RPMI7951 (cell line): ENCODE results near the gene ESR2. TPM values are rescaled to one million over a fixed set of nuclear protein-coding genes. Genes with fewer than 3 reads are reported as not detected.
"Not testable (repeated sequence)": the region's sequence is repeated elsewhere in the genome, so short reads cannot be mapped to it uniquely, and the experiment has no call there.

ENCODE experiments used
- DNase-seq: peaks from one replicate; pipeline ENCODE4 v3.0.0-alpha.2; 2012; ENCODE audit warnings: low read depth
- total RNA-seq: library from RNA; depleted of rRNA; stranded (reverse); fragments of >200 nt; shearing (Covaris generic); gene quantifications from 2 replicates; pipeline ENCODE4 v1.2.3, GENCODE V29; 2014

ESR2 gene
- total RNA-seq, 1 experiment from 2014 or later, result 0.12 TPM

GRCh38 chr14:64091217-64091616 lies 203.0 kb downstream of the ESR2 start:
- no peak for DNase-seq

GRCh38 chr14:64089920-64090319 lies 204.3 kb downstream of the ESR2 start:
- no peak for DNase-seq

DNA sequence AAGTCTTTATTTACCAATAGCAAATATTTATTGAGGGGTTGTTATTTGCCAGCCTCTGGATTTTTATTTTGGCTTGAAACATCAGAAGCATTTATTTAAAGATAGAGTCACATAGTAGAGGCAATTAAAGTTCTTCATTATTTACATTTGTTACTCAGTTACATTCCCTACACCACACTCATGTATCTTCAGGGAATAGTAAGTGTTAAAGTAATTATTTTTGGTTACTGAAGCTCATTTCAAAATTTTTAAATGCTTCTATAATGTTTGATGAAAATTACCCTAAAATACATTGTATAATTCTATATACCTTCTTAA lies 205.6 kb downstream of the ESR2 start:
- DNase-seq, result no peak

- DNase-seq, result no peak
These were observed 211.3 kb downstream of the ESR2 start for GRCh38 chr14:64082837-64083236.

DNA sequence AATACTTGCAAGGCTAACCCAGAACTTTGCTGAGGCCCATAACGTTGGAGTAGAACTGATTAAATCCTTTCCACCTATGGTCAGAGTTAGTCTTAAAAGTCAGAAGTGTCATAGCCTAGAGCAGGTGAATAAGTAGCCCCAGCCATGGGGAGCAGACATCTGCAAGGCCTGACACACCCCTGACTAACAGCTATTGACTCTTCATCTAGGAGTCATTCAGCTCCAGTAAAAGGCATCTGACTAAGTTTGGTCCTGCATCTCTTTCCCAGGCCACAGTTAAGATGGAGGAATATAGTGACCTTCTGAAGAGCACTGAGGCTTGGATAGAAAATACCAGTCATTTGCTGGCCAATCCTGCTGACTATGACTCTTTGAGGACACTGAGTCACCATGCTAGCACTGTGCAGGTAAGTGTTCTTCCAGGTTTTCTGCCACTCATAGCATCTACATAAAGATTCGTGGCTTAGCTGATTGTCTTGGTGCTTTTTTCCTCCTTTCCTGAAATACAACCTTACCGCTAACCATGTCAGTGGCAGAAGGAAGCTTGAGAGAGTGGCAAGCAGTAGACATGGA lies 212.9 kb downstream of the ESR2 start:
- no peak for DNase-seq

DNA sequence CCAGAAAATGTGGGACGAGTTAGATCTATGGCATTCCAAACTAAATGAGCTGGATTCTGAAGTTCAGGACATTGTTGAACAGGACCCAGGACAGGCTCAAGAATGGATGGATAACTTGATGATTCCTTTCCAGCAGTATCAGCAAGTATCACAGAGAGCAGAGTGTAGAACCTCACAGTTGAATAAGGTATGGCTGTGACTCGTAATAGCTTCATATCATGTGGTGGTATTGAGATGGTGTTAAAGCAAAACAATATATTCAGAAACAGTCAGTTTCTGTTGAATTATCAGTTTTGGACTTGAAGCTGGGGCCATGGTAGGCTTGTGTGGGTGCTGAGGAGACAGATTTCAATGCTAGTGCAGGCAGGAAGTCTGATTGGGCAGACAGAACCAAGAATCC lies 213.7 kb downstream of the ESR2 start:
- DNase-seq, result no peak

DNA sequence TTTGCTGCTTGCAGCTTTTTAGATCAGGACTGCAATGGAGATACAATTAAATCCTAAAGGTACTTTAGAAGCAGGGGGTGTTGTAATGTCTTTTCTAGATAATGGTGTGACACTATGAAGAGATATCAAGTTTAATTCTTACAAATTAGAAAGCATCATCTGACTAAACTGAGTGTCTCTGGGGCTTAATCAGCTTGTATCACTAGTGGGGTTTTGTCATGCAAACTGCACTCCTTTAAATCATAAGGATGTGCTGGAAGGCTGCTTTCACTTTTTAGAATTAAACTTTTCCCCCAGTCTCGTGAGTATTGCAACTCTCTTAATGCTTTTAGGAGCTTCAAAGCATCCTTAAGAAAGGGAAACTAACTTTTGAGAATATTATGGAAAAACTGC lies 218.6 kb downstream of the ESR2 start:
- DNase-seq, result no peak

DNA sequence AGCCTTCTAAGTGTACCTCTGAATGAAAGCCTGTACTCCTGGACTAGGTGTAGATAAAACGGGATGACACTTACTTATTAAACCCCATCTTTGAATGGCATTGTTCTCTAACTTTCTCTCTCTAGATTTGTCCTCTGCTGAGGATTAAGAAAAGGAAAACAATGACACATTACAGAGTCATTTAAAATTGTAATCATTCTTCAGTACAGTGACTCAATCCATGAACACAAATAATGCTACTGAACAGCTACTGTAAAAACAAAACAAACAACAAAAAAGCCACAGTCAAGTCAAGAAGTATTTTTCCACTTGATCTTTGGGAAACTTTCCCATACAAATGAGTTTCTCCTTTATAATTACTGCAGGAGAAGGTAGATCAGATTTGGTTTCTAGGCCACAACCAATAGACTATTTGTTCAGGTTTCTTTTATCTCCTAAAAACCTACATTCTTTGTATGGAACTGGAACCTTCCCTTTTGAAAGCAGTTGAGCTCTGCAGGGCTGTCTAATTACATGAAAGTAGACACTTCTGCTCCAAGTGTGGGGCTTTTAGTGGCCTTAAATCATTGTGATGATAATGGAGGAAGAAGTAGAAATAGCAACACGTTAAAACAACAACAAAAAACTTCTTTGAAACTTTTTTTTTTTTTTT lies 219.1 kb downstream of the ESR2 start:
- peak; percentile 4 for DNase-seq

- DNase-seq, result no peak
These were observed 224.4 kb downstream of the ESR2 start for GRCh38 chr14:64069634-64070359.

- no peak for DNase-seq
These were observed 229.7 kb downstream of the ESR2 start for GRCh38 chr14:64064447-64064846.

GRCh38 chr14:64062381-64063115 lies 231.6 kb downstream of the ESR2 start:
- no peak for DNase-seq

GRCh38 chr14:64061706-64062105 lies 232.5 kb downstream of the ESR2 start:
- DNase-seq, result no peak

- no peak for DNase-seq
These were observed 233.1 kb downstream of the ESR2 start for GRCh38 chr14:64061115-64061514.

DNA sequence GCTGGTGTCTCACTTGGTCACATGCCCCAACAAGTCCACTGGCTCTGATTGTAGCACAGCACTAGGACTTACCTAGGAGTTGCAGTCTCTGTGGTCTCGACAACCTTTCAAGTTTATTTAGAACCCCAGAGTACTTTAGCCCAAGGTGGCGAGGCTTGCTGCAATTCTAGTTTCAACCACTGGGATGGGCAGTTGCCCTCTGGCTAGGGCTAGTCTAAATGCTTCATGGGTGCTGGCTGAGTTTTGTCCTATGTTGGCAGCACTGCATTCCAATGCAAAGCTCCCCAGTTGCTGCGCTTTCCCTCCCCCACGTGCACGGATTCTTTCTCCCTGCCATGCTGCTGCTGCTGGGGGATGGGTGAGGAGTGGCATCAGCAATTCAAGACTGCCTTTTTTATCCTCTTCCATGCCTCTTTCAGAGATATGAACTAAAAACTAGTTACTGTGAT lies 233.5 kb downstream of the ESR2 start:
- DNase-seq, result peak; percentile 26

- no peak for DNase-seq
These were observed 234.0 kb downstream of the ESR2 start for GRCh38 chr14:64060199-64060545.

- no peak for DNase-seq
These were observed 234.5 kb downstream of the ESR2 start for GRCh38 chr14:64059454-64060198.

- DNase-seq, result peak; percentile 26
These were observed 240.2 kb downstream of the ESR2 start for GRCh38 chr14:64053694-64054669.

DNA sequence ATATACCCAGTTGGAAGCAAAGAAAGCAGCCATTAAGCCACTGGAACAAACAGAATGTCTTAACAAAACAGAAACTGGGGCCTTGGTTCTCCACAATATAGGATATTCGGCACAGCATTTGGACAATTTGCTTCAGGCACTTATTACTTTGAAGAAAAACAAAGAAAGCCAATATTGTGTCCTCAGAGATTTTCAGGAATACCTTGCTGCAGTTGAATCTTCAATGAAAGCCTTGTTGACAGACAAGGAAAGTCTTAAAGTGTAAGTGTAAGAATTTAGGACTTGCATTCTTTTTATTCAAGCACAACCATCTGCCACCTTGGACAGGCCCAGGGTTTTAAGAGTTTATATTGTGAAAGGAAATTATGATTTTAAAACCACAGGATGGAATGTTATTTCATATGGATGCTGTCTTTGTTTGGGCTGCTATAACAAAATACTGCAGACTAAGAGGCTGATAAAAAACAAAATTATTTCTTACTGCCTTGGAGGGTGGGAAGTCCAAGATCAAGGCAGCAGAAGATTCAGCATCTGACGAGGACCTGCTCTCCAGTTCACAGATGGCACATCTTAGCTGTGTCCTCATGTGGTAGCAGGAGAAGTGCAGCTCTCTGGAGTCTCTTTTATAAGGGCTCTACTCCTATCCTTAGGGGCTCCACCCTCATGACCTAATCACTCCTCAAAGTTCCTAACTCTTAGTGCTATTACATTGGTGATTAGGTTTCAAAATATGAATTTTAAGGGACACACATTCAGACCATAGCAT lies 244.4 kb downstream of the ESR2 start:
- no peak for DNase-seq

DNA sequence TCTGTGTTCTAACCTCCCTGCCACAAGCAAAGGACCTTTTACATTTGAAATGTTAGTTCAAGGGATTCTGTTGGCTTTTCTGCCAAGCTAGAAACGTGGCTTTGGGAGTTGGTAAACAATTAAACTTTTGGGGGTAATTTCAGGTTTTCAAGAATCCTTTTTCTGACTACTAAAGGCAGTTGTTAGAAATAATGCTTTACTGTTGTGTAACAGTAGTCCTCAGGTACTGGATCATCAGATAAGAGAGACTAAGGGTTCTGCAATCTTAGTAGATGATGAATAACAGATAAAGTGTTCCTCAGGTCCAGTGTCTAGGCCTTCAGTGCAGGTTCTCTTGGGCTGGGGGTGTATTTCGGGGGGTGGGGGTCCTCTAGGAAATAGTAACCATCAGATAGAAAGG lies 249.1 kb downstream of the ESR2 start:
- no peak for DNase-seq

GRCh38 chr14:64043296-64043695 lies 250.9 kb downstream of the ESR2 start:
- not testable (repeated sequence) for DNase-seq
